Heart left ventricle (tissue), 16 donors: Measurements from ENCODE around the gene CEP350. TPM values are rescaled to one million over a fixed set of nuclear protein-coding genes. Genes with fewer than 3 reads are reported as not detected.

Experiments used
- ATAC-seq, 4 donors: fragments of 200-7000 bp; cut with Tn5 transposase; one replicate each; pipeline ENCODE4 v1.9.1; 2020 to 2022; ENCODE audit warnings: moderate library complexity in 4 of 4, mild to moderate bottlenecking in 3 of 4, moderate number of reproducible peaks in 1 of 4
- DNase-seq, 5 donors: peaks; one replicate each; pipeline ENCODE4 v3.0.0-alpha.2; 2020
- H3K27ac ChIP-seq, 12 donors: fragments of 200-600 bp; sonication (generic) in 4 of 12; one replicate each; pipeline versions ENCODE4 v1.5.0 to v1.8.0; 2016 to 2022; ENCODE audit warnings: mild to moderate bottlenecking in 2 of 12
- H3K27me3 ChIP-seq, 9 donors: fragments of 200-600 bp; sonication (generic) in 2 of 9; one replicate each; pipeline versions ENCODE4 v1.5.1 to v1.8.0; 2016 to 2022; ENCODE audit warnings: mild to moderate bottlenecking in 3 of 9
- H3K36me3 ChIP-seq, 9 donors: fragments of 200-600 bp; sonication (generic) in 2 of 9; one replicate each; pipeline versions ENCODE4 v1.5.0 to v1.8.0; 2018 to 2022; ENCODE audit warnings: mild to moderate bottlenecking in 2 of 9
- H3K4me1 ChIP-seq, 12 donors: fragments of 200-600 bp; sonication (generic) in 4 of 12; one replicate each; pipeline versions ENCODE4 v1.5.0 to v1.8.0; 2016 to 2022; ENCODE audit warnings: mild to moderate bottlenecking in 3 of 12
- H3K4me3 ChIP-seq, 12 donors: fragments of 200-600 bp; sonication (generic) in 4 of 12; one replicate each; pipeline versions ENCODE4 v1.5.0 to v1.8.0; 2017 to 2022; ENCODE audit warnings: mild to moderate bottlenecking in 9 of 12, moderate library complexity in 4 of 12
- H3K9me3 ChIP-seq, 12 donors: fragments of 200-600 bp; sonication (generic) in 4 of 12; one replicate each; pipeline versions ENCODE4 v1.5.0 to v1.8.0; 2016 to 2022; ENCODE audit warnings: mild to moderate bottlenecking in 1 of 12
- POLR2A ChIP-seq, 2 donors: fragments of 450-650 bp; IDR thresholded peaks; one replicate each; pipeline ENCODE4 v1.6.1; 2017; ENCODE audit warnings: antibody characterized with exemption in 2 of 2, mild to moderate bottlenecking in 2 of 2, moderate library complexity in 2 of 2
- WGBS, 4 donors: extraction: QIAGEN DNeasy Blood & Tissue Kit in 2 of 4; methylation state at CpG; one replicate each; pipeline versions ENCODE4 v1.1.5 to v1.1.7; 2013 to 2018; 5-methylcytosine and 5-hydroxymethylcytosine counted together
- intact Hi-C, 10 donors: fragments of 100-400 bp; cut with DNase I; formaldehyde crosslinking; loops; one replicate each; pipeline versions ENCODE4 v1.11.1 to v1.14.2; 2022
- polyA plus RNA-seq, 2 donors: library from polyadenylated mRNA; stranded (reverse); fragments of 200-250 nt; gene quantifications; one replicate each; pipeline ENCODE4 v1.2.3, GENCODE V29; 2013
- total RNA-seq, 9 donors: library from RNA; depleted of rRNA in 2 of 9; stranded (reverse); fragments of >200 nt in 2 of 9; fragmentation: NEBNext Ultra II Directional in 3 of 9; extraction: Animal tissue kit (Norgen Biotek cat#: 25700) in 3 of 9; gene quantifications; one replicate each; pipeline versions ENCODE4 v1.1.0 to v1.2.4, GENCODE V29; 2016 to 2023
- TF ChIP-seq, protein P1 (sequence below), 12 donors: fragments of 200-600 bp; sonication (generic) in 4 of 12; IDR thresholded peaks; one replicate each; pipeline versions ENCODE4 v1.5.0 to v1.8.0; 2018 to 2022; ENCODE audit warnings: antibody characterized with exemption in 12 of 12, mild to moderate bottlenecking in 5 of 12
- donor health status: ischemic (EF 13 %, LVEDD 7.1; RV severe dilation, severe dysfunction).
- donor health status: healthy with polysubstance abuse.
- donor health status: DM: no; HTN: yes; CAD: no.
- donor health status: DM: no; HTN: no; CAD: no.
- donor health status: ischemic (EF 25% LVEDD 6.9; RV normal size, moderate dysfunction).
- donor health status: ischemic (EF 25% LVEDD 5.7; RV mildly dilated, moderate dysfunction).
- donor health status: healthy.
- donor health status: DM: yes; HTN: yes; CAD: no.
- donor health status: ischemic (EF 35%, LVEDD 5.7; RV mildly dilated, moderate dysfunction).
- donor health status: nonischemic (EF 11% LVEDD 7.7; RV severe dilation, severe dysfunction).
- donor health status: DM: yes; HTN: yes; CAD: no.
- donor health status: PGD.
- donor health status: ischemic (EF 29% LVEDD 5.4; RV normal size, mild dysfunction).
- donor health status: nonischemic (EF 23%, LVEDD 6.1; RV moderate dilation, normal function).

CEP350 gene
- total and polyA plus RNA-seq, 11 donors: 7.8 to 65.3 (median 40.4) TPM

DNA sequence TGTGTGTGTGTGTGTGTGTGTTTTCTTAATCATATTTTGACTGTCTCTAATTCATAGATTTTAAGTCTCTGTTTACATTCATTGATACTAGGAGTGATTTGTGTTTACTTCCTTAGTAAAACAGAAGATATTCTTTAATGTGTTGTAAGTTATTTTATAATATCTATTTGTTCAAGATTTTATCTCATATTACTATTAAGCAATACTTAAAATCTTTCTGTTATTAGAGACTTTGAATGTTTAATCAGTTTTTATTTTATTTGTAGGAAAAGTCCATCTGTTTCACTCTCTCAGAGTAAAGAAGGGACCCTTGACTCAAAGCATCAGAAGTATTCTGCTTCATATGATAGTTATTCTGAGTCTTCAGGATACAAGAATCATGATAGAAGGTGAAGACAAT lies 89.2 kb downstream of the CEP350 start:
- intact Hi-C loops: no loop called here
- H3K36me3 ChIP-seq: peaks cover 0 to 90% (median 78%) of the 10 kb centered on the region in 9 donors
- no peak for DNase-seq
- no peak for TF ChIP-seq POLR2A (IDR thresholded peaks at IDR 0.05)
- TF ChIP-seq, protein P1, sequence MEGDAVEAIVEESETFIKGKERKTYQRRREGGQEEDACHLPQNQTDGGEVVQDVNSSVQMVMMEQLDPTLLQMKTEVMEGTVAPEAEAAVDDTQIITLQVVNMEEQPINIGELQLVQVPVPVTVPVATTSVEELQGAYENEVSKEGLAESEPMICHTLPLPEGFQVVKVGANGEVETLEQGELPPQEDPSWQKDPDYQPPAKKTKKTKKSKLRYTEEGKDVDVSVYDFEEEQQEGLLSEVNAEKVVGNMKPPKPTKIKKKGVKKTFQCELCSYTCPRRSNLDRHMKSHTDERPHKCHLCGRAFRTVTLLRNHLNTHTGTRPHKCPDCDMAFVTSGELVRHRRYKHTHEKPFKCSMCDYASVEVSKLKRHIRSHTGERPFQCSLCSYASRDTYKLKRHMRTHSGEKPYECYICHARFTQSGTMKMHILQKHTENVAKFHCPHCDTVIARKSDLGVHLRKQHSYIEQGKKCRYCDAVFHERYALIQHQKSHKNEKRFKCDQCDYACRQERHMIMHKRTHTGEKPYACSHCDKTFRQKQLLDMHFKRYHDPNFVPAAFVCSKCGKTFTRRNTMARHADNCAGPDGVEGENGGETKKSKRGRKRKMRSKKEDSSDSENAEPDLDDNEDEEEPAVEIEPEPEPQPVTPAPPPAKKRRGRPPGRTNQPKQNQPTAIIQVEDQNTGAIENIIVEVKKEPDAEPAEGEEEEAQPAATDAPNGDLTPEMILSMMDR (IDR thresholded peaks at IDR 0.05): no peak
- no peaks in the 10 kb centered on the region for H3K4me1 ChIP-seq
- no peak overlapping the region for H3K4me3 ChIP-seq
- H3K27me3 ChIP-seq: no peaks in the 10 kb centered on the region
- H3K9me3 ChIP-seq: no peaks in the 10 kb centered on the region
- no peak overlapping the region for H3K27ac ChIP-seq
- no peak for ATAC-seq

DNA sequence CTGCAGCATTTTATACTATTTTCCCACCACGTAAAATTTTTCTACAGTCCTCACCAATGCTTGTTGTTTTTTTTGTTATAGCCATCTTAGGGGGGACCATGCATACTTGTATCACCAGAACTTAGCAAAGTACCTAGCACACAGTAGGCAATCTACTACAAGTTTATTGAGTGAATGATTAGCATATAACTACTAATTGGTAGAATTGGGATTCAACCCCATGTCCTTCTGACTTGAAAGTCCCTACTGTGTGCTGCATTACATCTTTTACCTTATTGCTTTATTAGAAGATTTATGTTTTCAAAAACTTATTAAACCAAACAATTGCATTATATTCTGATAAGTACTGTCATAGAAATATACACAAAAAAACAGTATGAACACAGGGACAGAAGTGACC lies 92.1 kb downstream of the CEP350 start:
- intact Hi-C loops: no loop called here
- WGBS, 4 donors: 94 to 100% (median 96%) methylated on average over 1 of the region's 1 CpG

DNA sequence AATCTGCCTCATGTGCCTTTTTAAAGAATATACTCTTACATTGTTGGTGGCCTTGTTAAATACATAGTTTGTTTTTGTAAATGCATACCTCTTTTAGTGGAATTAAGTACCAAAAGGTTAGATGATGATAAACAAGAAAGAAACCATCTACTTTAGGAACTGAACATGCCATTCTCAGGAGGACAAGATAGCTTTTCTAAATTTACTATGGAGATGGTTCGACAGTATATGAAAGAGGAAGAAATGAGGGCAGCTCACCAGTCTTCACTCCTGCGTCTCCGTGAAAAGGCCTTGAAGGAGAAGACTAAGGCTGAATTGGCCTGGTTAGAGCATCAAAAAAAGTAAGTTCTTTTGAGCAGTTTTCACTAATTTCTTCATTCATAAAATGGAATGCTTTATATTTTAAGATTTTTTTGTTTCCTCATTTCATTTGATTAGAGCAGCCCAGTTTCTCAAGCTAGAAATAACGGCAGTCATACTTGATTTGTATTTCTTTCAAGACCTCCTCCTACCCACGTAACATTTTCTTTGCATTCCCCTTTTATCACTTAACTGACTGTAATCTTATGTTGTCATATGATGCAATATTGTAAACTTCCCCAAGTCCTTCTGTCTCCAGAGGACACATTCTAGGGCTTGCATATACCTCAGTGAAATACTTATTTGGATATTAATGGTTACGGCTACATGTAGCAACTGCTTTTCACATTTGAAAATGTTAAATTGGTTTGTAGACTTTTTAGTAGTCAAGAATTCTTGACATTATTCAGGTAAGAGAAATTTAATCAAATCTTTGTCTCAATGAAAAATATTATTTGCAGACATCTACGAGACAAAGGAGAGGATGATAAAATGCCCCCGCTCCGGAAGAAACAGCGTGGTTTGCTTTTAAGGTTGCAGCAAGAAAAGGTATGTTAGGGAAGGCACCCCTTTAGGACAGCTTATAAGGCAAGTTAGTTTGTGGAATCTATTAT lies 99.3 kb downstream of the CEP350 start:
- Histone ChIP-seq H3K27me3 (no peaks in the 10 kb centered on the region), H3K36me3 (peaks cover 0 to 100% (median 97%) of the 10 kb centered on the region in 9 donors), H3K4me1 (no peaks in the 10 kb centered on the region), H3K9me3 (no peaks in the 10 kb centered on the region), H3K27ac (no peak overlapping the region), H3K4me3 (no peak overlapping the region)
- ATAC-seq (no peak), DNase-seq (no peak)
- WGBS, 4 donors: 92 to 95% (median 93%) methylated on average over 10 of the region's 10 CpGs
- TF ChIP-seq, protein P1 (IDR thresholded peaks at IDR 0.05): no peak
- no peak for TF ChIP-seq POLR2A (IDR thresholded peaks at IDR 0.05)
- intact Hi-C loops: no loop called here

More for the DNA sequence above, 92.1 kb downstream of the CEP350 start:
- ATAC-seq (no peak), DNase-seq (no peak)
- TF ChIP-seq, protein P1 (IDR thresholded peaks at IDR 0.05): no peak
- TF ChIP-seq POLR2A (IDR thresholded peaks at IDR 0.05): no peak
- Histone ChIP-seq H3K4me1 (no peaks in the 10 kb centered on the region), H3K27ac (no peak overlapping the region), H3K36me3 (peaks cover 0 to 98% (median 95%) of the 10 kb centered on the region in 9 donors), H3K4me3 (no peak overlapping the region), H3K27me3 (no peaks in the 10 kb centered on the region), H3K9me3 (no peaks in the 10 kb centered on the region)

DNA sequence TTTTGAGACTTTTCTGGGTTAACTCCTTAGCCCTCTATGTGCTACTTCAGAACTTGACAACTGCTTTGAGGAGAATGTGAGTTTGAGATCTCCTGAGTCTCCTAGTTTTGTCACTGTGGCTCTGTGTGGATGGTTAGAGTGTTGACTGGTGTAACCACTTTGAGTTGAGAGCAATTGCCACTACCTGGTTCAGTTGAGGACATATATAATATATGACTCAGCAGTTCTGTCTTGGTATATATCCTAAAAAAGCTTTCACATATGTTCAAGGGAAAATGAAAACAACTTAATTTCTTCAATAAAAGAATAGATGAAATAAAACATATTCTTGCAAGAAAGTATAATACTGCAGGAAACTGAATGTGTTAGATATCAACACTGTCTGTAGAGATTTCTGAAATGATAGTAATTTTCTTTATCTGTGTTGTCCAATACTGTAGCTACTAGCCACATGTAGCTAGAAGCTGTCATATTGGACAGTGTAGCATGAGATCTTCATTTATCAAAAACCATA lies 103.3 kb downstream of the CEP350 start:
- TF ChIP-seq POLR2A (IDR thresholded peaks at IDR 0.05): no peak
- TF ChIP-seq, protein P1 (IDR thresholded peaks at IDR 0.05): no peak
- intact Hi-C loops: loop anchor here in 1 of 10 donors (5.0 kb wide), 1 partner anchor 36 kb away; no protein-coding TSS in a partner anchor
- no peak overlapping the region for H3K27ac ChIP-seq
- DNase-seq: no peak
- no peak overlapping the region for H3K4me3 ChIP-seq
- no peaks in the 10 kb centered on the region for H3K27me3 ChIP-seq
- no peaks in the 10 kb centered on the region for H3K4me1 ChIP-seq
- no peak for ATAC-seq
- no peaks in the 10 kb centered on the region for H3K9me3 ChIP-seq
- H3K36me3 ChIP-seq: peaks cover 0 to 100% (median 88%) of the 10 kb centered on the region in 9 donors
